Ishikawa (cell line): ENCODE results near the gene KRT36.

Source experiments
- CEBPB ChIP-seq: IDR thresholded peaks from 2 replicates; pipeline ENCODE4 v1.6.1; 2012
- CREB1 ChIP-seq: IDR thresholded peaks from 2 replicates; pipeline ENCODE4 v1.6.1; 2012; ENCODE audit warnings: low read depth
- EGR1 ChIP-seq: IDR thresholded peaks from 2 replicates; pipeline ENCODE4 v1.6.1; 2012
- EP300 ChIP-seq: IDR thresholded peaks from 2 replicates; pipeline ENCODE4 v1.6.1; 2012; ENCODE audit warnings: borderline replicate concordance
- FOXM1 ChIP-seq: IDR thresholded peaks from 2 replicates; pipeline ENCODE4 v1.6.1; 2012; ENCODE audit warnings: low read depth, borderline replicate concordance
- NFIC ChIP-seq: IDR thresholded peaks from 2 replicates; pipeline ENCODE4 v1.6.1; 2012
- RAD21 ChIP-seq: IDR thresholded peaks from 2 replicates; pipeline ENCODE4 v1.6.1; 2012; ENCODE audit warnings: low read depth
- TAF1 ChIP-seq: IDR thresholded peaks from 2 replicates; pipeline ENCODE4 v1.6.1; 2012; ENCODE audit warnings: low read depth, mild to moderate bottlenecking
- TCF12 ChIP-seq: IDR thresholded peaks from 2 replicates; pipeline ENCODE4 v1.6.1; 2012; ENCODE audit warnings: low read depth
- TF ChIP-seq, protein P1 (sequence below): IDR thresholded peaks from 2 replicates; pipeline ENCODE4 v1.6.1; 2012; ENCODE audit warnings: low read depth, mild to moderate bottlenecking
- TF ChIP-seq, protein P2 (sequence below): IDR thresholded peaks from 2 replicates; pipeline ENCODE4 v1.6.1; 2012
- TF ChIP-seq, protein P3 (sequence below): IDR thresholded peaks from 2 replicates; pipeline ENCODE4 v1.6.1; 2012

DNA sequence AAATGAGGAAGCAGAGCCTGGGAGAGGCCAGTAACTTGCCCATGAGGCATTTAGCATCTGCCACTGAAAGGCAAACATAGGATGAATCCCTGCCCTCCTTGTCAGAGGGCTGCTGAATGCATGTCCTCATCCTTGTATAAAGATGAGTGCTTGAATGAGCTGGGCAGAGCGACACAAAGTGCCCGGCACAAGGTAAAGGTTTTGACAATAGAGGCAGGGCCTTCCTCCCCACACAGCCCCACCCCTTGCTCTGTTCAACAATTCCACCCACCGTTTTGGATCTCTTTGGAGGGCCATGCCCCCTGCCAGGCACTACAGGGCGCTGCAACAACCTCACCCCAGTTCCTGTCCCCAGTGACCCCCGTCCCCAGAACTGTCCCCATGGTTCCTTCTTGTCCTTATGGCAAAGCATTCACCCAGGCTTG, 39.8 kb upstream of the KRT36 start:
- no peak for TF ChIP-seq TAF1
- TF ChIP-seq TCF12, result no peak
- TF ChIP-seq, protein P1, sequence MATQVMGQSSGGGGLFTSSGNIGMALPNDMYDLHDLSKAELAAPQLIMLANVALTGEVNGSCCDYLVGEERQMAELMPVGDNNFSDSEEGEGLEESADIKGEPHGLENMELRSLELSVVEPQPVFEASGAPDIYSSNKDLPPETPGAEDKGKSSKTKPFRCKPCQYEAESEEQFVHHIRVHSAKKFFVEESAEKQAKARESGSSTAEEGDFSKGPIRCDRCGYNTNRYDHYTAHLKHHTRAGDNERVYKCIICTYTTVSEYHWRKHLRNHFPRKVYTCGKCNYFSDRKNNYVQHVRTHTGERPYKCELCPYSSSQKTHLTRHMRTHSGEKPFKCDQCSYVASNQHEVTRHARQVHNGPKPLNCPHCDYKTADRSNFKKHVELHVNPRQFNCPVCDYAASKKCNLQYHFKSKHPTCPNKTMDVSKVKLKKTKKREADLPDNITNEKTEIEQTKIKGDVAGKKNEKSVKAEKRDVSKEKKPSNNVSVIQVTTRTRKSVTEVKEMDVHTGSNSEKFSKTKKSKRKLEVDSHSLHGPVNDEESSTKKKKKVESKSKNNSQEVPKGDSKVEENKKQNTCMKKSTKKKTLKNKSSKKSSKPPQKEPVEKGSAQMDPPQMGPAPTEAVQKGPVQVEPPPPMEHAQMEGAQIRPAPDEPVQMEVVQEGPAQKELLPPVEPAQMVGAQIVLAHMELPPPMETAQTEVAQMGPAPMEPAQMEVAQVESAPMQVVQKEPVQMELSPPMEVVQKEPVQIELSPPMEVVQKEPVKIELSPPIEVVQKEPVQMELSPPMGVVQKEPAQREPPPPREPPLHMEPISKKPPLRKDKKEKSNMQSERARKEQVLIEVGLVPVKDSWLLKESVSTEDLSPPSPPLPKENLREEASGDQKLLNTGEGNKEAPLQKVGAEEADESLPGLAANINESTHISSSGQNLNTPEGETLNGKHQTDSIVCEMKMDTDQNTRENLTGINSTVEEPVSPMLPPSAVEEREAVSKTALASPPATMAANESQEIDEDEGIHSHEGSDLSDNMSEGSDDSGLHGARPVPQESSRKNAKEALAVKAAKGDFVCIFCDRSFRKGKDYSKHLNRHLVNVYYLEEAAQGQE, result no peak
- TF ChIP-seq NFIC, result no peak
- TF ChIP-seq EGR1, result no peak
- TF ChIP-seq FOXM1, result no peak
- TF ChIP-seq, protein P2, sequence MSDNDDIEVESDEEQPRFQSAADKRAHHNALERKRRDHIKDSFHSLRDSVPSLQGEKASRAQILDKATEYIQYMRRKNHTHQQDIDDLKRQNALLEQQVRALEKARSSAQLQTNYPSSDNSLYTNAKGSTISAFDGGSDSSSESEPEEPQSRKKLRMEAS, result no peak
- TF ChIP-seq CREB1, result no peak
- no peak for TF ChIP-seq RAD21
- no peak for TF ChIP-seq EP300
- no peak for TF ChIP-seq CEBPB
- TF ChIP-seq, protein P3, sequence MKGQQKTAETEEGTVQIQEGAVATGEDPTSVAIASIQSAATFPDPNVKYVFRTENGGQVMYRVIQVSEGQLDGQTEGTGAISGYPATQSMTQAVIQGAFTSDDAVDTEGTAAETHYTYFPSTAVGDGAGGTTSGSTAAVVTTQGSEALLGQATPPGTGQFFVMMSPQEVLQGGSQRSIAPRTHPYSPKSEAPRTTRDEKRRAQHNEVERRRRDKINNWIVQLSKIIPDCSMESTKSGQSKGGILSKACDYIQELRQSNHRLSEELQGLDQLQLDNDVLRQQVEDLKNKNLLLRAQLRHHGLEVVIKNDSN, result no peak
